ENCODE data around the gene NR4A3.
"Not testable (repeated sequence)": the region's sequence is repeated elsewhere in the genome, so short reads cannot be mapped to it uniquely, and the experiment has no call there.

NR4A3 gene

GRCh38 chr9:99821396-99822108 is at the start of gene NR4A3:
NR4A3 (plus strand) TSS chr9:99821885; CDS start chr9:99828043, 6,158 bp downstream.
- peak; percentile 85 to 91 for DNase-seq (ENCODE audit: low read depth in 2 of 2)

GRCh38 chr9:99773468-99774138 is 48.1 kb upstream of the NR4A3 start:
- no peak for DNase-seq (ENCODE audit: low read depth in 2 of 2)

- peak; percentile 5 to 20 for DNase-seq (ENCODE audit: low read depth in 2 of 2)
Measured at GRCh38 chr9:99778308-99778707, 43.4 kb upstream of the NR4A3 start.

- no peak for DNase-seq (ENCODE audit: low read depth in 2 of 2)
Measured at GRCh38 chr9:99778836-99779235, 42.8 kb upstream of the NR4A3 start.

- no peak for DNase-seq (ENCODE audit: low read depth in 2 of 2)
Measured at GRCh38 chr9:99779277-99779676, 42.4 kb upstream of the NR4A3 start.

- not testable (repeated sequence) for DNase-seq (ENCODE audit: low read depth in 2 of 2)
Measured at GRCh38 chr9:99782349-99782748, 39.3 kb upstream of the NR4A3 start.

GRCh38 chr9:99782962-99783718 is 38.5 kb upstream of the NR4A3 start:
- DNase-seq (ENCODE audit: low read depth in 2 of 2) = no peak

GRCh38 chr9:99783799-99784198 is 37.9 kb upstream of the NR4A3 start:
- no peak for DNase-seq (ENCODE audit: low read depth in 2 of 2)

GRCh38 chr9:99785010-99785590 is 36.6 kb upstream of the NR4A3 start:
- no peak for DNase-seq (ENCODE audit: low read depth in 2 of 2)

GRCh38 chr9:99787556-99787955 is 34.1 kb upstream of the NR4A3 start:
- no peak for DNase-seq (ENCODE audit: low read depth in 2 of 2)

GRCh38 chr9:99793528-99793927 is 28.2 kb upstream of the NR4A3 start:
- no peak for DNase-seq (ENCODE audit: low read depth in 2 of 2)

- DNase-seq (ENCODE audit: low read depth in 2 of 2) = no peak
Measured at GRCh38 chr9:99796231-99796630, 25.5 kb upstream of the NR4A3 start.

GRCh38 chr9:99801775-99802174 is 19.9 kb upstream of the NR4A3 start:
- no peak for DNase-seq (ENCODE audit: low read depth in 2 of 2)

GRCh38 chr9:99803694-99804093 is 18.0 kb upstream of the NR4A3 start:
- DNase-seq (ENCODE audit: low read depth in 2 of 2) = no peak

GRCh38 chr9:99807276-99807852 is 14.3 kb upstream of the NR4A3 start:
- DNase-seq (ENCODE audit: low read depth in 2 of 2) = peak; percentile 52 to 60

- DNase-seq (ENCODE audit: low read depth in 2 of 2) = no peak
Measured at GRCh38 chr9:99807956-99808355, 13.7 kb upstream of the NR4A3 start.

GRCh38 chr9:99808454-99808853 is 13.2 kb upstream of the NR4A3 start:
- DNase-seq (ENCODE audit: low read depth in 2 of 2) = no peak

GRCh38 chr9:99809586-99810319 is 11.9 kb upstream of the NR4A3 start:
- DNase-seq (ENCODE audit: low read depth in 2 of 2) = no peak

- DNase-seq (ENCODE audit: low read depth in 2 of 2) = no peak
Measured at GRCh38 chr9:99811172-99811571, 10.5 kb upstream of the NR4A3 start.

GRCh38 chr9:99811598-99812383 is 9.9 kb upstream of the NR4A3 start:
- no peak for DNase-seq (ENCODE audit: low read depth in 2 of 2)
